ENCODE data around the gene ENTR1. TPM values are rescaled to one million over a fixed set of nuclear protein-coding genes. Genes with fewer than 3 reads are reported as not detected.

The ENTR1 gene
- total RNA-seq, 4 donors from 2014 or later: 19.5 to 44.0 (median 21.2) TPM

DNA sequence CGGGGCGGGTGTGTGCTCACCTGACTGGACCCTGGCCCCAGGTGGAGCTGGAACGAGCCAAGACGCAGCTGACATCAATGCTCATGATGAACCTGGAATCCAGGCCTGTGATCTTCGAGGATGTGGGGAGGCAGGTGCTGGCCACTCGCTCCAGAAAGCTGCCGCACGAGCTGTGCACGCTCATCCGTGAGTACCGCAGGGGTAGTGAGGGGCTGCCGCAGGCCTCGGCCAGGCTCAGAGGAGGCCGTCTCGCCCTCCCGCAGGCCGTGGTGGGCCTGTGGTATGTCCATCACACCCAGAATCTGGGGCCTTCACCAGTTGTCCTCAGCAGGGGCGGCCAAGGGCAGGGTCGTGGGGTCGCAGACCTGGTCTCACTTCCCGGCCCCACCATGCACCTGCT lies 11.4 kb upstream of the ENTR1 start:
- Histone ChIP-seq H3K9me3 (no peaks in the 10 kb centered on the region), H3K4me3 (no peak overlapping the region), H3K36me3 (no peaks in the 10 kb centered on the region), H3K4me1 (no peaks in the 10 kb centered on the region), H3K27me3 (no peaks in the 10 kb centered on the region), H3K27ac (no peak overlapping the region)
- DNase-seq: no peak
- intact Hi-C loops (cut with DNase I; ENCODE audit: low total_unique reads): no loop called here
- TF ChIP-seq CTCF (IDR thresholded peaks at IDR 0.05) (no peak), POLR2A (IDR thresholded peaks at IDR 0.05) (no peak)

- Histone ChIP-seq H3K9me3 (no peaks in the 10 kb centered on the region), H3K36me3 (no peaks in the 10 kb centered on the region), H3K27ac (no peak overlapping the region), H3K4me1 (no peaks in the 10 kb centered on the region), H3K4me3 (no peak overlapping the region), H3K27me3 (no peaks in the 10 kb centered on the region)
- DNase-seq: no peak
- TF ChIP-seq CTCF (IDR thresholded peaks at IDR 0.05) (no peak), POLR2A (IDR thresholded peaks at IDR 0.05) (no peak)
- intact Hi-C loops (cut with DNase I; ENCODE audit: low total_unique reads): no loop called here
These were observed 8.6 kb upstream of the ENTR1 start for GRCh38 chr9:136419092-136419420.

DNA sequence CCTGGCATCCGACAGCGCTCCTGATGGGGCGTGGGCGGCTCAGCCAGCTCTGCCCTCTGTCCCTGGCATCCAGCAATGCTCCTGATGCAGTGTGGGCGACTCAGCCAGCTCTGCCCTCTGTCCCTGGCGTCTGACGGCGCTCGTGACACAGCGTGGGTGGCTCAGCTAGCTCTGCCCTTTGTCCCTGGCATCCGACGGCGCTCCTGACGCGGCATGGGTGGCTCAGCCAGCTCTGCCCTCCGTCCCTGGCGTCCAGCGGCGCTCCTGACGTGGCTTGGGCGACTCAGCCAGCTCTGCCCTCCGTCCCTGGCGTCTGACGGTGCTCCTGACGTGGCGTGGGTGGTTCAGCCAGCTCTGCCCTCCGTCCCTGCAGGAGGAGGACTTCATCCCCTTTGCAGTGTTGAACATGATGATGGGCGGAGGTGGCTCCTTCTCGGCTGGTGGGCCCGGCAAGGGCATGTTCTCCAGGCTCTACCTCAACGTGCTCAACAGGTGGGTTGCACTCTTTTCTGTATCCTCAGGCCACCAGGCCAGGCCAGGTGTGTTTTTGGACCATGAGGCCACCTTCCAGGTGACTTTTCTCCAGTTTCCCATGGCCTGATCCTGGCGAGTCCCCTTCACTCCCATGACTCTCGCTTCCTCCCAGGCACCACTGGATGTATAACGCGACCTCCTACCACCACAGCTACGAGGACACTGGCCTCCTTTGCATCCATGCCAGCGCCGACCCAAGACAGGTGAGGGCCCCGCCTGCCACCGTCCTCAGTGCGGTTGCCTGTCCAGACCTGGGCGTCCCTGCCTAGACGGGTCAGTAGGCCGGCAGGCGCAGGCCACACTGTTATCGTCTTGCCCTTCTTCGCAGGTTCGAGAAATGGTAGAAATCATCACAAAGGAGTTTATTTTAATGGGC lies 8.0 kb upstream of the ENTR1 start:
- Histone ChIP-seq H3K27me3 (no peaks in the 10 kb centered on the region), H3K9me3 (no peaks in the 10 kb centered on the region), H3K27ac (no peak overlapping the region), H3K4me3 (no peak overlapping the region), H3K36me3 (no peaks in the 10 kb centered on the region), H3K4me1 (no peaks in the 10 kb centered on the region)
- TF ChIP-seq CTCF (IDR thresholded peaks at IDR 0.05) (no peak), POLR2A (IDR thresholded peaks at IDR 0.05) (no peak)
- intact Hi-C loops (cut with DNase I; ENCODE audit: low total_unique reads): no loop called here
- DNase-seq: no peak

DNA sequence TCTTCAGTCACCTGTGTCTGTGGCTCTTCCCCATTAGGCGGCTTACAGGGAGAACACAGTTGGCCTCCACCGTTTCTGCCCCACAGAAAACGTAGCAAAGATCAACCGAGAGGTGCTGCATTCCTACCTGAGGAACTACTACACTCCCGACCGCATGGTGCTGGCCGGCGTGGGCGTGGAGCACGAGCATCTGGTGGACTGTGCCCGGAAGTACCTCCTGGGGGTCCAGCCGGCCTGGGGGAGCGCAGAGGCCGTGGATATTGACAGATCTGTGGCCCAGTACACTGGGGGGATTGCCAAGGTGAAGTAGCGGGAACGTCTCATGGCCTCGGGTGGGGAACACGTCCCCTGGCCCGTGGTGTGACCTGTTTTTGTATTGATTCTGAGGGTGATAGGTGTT lies 6.5 kb upstream of the ENTR1 start:
- no peak for TF ChIP-seq CTCF (IDR thresholded peaks at IDR 0.05)
- no peaks in the 10 kb centered on the region for H3K36me3 ChIP-seq
- H3K4me1 ChIP-seq: no peaks in the 10 kb centered on the region
- H3K27me3 ChIP-seq: no peaks in the 10 kb centered on the region
- H3K9me3 ChIP-seq: no peaks in the 10 kb centered on the region
- intact Hi-C loops (cut with DNase I; ENCODE audit: low total_unique reads): no loop called here
- H3K27ac ChIP-seq: no peak overlapping the region
- H3K4me3 ChIP-seq: no peak overlapping the region
- DNase-seq: no peak

DNA sequence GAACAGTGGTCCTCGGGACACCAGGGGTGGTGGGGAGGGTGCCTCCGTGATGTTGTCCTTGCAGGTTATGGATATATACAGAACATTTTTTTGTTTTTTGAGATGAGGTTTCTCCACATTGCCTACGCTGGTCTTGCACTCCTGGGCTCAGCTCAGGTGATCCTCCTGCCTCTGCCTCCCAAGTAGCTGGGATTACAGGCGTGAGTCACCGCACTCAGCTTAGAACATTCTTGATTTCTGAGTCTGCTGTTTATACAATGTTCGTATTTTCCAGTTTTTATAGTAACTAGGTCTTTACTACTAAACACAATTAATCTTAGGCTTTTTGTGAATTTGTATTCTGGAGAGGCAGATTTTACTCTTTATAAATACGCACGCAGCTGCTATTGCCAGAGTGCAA lies 6.0 kb upstream of the ENTR1 start:
- DNase-seq: no peak
- no peak for TF ChIP-seq CTCF (IDR thresholded peaks at IDR 0.05)
- TF ChIP-seq POLR2A (IDR thresholded peaks at IDR 0.05): no peak
- Histone ChIP-seq H3K4me1 (no peaks in the 10 kb centered on the region), H3K9me3 (no peaks in the 10 kb centered on the region), H3K27me3 (no peaks in the 10 kb centered on the region), H3K27ac (no peak overlapping the region), H3K4me3 (no peak overlapping the region), H3K36me3 (no peaks in the 10 kb centered on the region)
- intact Hi-C loops (cut with DNase I; ENCODE audit: low total_unique reads): no loop called here

Data from uterus (tissue), 4 donors.